HG03575 (cell line): Measurements from ENCODE around the gene CDK6.

Experiments
- ATAC-seq: cut with Tn5 transposase; IDR thresholded peaks from one replicate; pipeline ENCODE4 v1.9.1; 2021; ENCODE audit not compliant: unreplicated experiment, insufficient number of reproducible peaks, low FRiP score; ENCODE audit errors: extremely low read depth

Gene CDK6

DNA sequence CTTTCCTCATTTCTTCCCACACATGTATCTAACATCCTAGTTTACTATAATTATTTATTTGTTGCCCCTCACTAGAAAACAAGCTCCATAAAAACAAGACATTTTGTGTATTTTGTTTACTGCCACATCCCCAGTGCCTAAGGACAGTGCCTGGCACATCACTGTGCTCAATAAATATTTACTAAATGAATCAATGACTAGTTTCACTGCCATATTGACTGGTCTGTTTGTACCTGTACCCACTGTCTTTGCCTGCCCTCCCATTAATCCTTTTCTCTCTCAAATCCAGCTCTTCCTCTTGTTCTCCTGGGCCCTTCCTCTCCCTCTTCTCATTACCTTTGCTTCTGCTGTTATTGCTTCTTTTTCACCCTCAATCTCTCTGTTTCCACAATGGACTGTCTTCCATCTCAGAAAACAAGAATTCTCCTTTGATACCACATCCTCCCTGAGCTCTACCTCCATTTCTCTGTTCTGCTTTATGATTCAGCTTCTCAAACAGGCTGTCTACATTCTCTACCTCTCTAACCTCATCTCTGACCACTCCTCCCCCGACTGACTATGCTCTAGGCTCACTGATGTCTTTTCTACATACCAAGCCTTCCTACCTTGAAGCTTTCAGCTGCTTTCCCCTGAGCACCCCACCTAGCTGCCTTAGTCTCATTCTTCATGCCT lies 237.9 kb downstream of the CDK6 start:
- ATAC-seq, result no peak

DNA sequence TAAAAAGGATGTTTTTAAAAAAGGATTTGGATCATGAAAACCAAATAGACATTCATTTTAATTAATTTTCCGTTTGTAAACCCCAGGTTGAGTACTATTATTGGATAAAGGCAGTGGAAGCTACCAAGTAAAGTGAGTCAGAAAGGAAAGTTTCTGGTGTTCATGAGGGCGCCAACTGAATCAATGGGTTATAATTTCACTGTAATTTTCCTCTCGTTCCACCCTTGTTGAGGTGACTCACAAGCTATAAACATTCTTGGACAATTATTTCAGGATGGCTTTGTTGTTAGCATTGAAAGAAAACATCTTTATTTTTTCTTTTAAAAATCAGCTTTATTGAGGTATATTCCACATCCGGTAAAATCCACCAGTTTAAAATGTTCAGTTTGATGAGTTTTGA lies 241.1 kb downstream of the CDK6 start:
- no peak for ATAC-seq

DNA sequence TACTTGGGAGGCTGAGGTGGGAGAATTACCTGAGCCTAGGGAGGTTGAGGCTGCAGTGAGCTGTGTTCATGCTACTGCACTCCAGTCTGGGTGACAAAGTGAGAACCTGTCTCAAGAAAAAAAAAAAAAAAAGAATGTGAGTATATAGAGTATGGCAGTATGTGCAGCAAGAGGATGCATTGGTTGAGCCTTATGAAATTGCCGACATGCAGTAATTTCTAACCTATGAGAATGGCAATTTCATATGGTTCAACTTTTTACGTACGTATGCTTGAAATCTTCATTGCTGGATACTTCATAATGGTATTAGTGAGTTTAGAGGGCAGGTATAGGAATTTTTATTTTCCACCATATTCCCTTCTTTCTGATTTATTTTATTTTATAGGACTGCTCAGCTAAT lies 241.6 kb downstream of the CDK6 start:
- ATAC-seq, result no peak

DNA sequence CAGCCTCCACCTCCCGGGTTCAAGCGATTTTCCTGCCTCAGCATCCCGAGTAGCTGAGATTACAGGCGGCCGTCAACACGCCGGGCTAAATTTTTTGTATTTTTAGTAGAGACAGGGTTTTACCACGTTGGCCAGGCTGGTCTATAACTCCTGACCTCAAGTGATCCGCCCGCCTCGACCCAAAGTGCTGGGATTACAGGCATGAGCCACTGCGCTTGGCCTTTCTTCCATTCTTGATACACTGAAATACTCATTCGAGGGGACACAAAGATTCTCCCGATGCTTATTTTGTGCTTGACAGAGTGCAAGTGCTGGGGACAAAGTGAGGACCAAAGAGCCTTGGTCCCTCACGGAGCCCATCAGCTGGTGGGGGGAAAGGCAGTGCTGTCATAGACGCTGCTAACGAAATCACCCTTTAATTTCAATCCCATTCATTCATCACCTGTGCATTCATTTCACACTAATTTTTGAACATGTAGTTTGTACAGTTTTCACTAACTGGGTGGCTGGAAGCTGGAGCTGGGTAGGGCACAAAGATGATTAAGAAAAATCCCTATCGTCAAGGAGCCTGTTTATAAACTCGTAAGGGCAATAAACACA lies 245.6 kb downstream of the CDK6 start:
- no peak for ATAC-seq

DNA sequence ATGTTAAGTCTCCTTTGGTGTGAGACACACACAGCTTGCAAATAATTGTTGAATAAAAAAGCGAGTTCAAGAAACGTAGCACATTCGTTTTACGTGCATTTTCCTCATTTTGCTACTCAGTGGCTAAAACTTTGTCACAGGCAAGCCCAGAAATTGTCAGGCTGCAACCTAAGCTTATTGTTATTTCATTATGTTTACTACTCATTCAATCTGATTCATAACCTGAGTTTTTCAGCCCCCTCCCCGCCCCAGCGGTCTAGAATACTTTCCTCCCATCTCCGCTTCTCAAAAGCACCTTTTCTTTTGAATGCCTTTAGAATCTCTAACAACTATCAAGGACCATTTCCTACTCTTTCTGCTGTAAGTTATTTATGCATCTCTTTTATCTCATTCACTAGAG lies 247.3 kb downstream of the CDK6 start:
- no peak for ATAC-seq

DNA sequence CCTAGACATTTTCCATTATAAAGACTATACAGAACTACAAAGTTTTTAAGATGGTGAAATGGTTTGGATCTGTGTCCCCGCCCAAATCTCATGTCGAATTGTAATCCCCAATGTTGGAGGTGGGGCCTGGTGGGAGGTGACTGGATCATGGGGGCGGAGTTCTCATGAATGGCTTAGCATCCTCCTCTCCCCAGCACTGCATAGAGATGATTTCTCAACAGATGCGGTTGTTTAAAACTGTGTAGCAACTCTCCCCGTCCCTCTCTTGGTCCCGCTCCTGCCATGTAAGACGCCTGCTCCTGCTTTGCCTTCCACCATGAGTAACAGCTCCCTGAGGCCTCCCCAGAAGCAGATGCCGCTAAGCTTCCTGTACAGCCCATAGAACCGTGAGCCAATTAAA lies 247.8 kb downstream of the CDK6 start:
- ATAC-seq, result no peak

DNA sequence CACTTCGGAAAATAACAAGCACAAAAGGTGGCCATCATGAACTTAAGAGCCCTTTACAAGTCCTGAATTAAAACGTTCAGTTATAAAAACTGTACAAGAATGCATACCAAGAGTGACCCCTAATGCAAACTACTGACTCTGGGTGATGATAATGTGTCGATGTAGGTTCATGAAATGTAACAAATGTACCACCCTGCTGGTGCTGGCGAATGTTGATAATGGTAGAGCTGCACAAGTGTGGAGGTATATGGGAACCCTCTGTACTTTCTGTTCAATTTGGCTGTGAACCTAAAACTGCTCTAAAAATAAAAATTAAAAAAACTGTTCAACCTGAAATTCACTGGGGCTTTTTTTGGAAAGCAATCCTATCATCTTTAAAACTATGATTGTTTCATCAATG lies 249.5 kb downstream of the CDK6 start:
- ATAC-seq, result no peak

DNA sequence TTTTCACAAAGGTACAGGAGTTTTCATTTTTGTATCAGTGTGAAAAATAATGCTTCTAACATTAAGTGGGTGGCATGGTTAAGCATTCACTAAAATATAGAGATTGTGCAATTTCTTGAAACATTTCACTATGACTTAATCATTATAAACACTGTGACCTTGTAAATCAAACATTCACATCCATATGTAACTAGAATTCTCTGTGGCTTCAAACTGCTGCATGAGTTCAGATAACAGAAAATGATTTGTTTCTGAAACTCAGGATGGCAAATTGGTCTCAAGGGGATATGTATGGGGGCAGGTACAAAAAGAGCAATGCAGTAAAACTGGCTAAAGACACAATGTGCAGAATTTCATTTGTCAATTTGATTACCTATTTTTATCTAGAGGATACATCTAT lies 250.0 kb downstream of the CDK6 start:
- ATAC-seq, result no peak

DNA sequence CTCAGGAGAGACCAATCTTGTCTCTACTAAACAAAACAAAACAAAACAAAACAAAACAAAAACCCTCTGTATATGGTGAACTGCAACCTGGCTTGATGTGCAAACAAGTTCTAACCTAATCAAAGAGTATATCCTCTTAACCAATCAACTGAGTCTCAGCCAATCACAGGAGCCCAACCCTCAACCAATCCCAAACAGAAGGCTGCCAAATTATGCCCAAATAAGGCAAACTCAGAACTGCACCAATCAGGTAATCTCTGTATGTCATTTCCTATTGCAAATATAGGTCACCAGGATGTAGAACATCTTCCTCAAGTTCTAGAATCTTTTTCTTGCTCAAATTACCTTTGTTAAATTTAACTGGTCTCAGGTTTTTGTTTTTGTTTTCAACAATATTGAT lies 251.4 kb downstream of the CDK6 start:
- ATAC-seq, result no peak

DNA sequence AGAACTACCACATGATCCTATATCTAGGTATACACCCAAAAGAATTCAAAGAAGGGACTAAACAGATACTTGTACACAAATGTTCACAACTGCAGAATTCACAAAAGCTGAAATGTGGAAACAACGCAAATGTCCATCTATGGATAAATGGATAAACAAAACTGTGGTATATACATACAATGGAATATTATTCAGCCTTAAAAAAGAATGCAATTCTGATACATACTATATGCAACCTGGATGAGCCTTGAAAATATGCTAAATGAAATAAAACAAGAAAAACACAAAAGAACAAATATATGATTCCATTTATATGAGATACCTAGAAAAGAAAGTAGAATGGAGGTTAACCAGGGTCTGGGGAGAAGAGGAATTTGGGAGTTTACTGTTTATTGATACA lies 253.4 kb downstream of the CDK6 start:
- no peak for ATAC-seq

DNA sequence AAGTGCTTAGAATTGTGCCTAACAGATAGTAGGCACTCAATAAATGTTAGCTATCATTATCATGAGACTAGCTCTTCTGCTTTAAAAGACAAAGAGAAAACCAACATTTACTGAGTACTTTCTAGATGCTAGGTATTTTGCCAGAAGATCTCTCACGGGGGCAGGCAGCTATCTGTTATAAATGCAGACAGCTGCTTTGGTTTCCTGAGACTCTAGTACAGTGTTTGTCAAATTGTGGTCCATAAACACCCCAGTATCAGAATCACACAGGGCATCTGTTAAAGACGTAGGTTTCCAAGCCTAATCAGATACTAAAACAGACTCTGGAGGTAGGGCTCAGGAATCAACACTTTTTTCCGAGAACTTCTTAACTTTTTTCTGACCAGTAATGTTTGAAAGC lies 260.1 kb downstream of the CDK6 start:
- ATAC-seq, result no peak

DNA sequence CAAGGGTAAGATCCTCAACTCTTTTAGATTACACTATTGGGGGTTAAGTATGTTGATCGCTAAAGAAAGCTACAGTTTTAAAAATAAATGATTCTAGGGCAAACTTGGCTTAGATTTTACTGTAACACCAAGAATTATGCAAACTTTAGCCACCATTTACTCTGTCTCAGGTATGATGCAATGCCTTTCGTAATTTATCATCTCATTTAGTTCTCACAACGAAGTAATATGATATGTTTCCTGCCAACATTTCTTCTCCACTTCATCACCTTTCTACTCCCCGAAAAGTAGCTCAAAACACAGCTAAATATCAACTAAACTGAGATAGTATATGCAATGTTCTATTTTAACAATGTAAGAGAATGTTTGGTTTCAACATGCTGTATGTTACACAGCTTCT lies 267.2 kb downstream of the CDK6 start:
- no peak for ATAC-seq

DNA sequence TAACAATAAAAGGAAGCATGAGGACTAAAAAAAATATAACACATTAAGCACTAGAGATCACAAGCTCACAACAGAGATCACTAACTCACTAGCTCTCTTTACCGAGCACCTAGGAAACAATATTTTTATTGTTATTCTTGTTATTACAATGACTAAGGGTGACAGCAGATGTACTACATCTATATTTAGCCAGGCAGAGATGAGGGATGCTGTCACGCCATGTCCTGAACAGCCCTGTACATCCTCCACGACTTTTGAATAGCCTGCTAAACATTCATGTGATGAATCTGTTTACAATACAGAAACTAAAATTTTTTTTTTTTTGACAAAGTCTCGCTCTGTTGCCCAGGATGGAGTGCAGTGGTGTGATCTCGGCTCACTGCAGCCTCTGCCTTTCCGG lies 268.9 kb downstream of the CDK6 start:
- ATAC-seq, result no peak

DNA sequence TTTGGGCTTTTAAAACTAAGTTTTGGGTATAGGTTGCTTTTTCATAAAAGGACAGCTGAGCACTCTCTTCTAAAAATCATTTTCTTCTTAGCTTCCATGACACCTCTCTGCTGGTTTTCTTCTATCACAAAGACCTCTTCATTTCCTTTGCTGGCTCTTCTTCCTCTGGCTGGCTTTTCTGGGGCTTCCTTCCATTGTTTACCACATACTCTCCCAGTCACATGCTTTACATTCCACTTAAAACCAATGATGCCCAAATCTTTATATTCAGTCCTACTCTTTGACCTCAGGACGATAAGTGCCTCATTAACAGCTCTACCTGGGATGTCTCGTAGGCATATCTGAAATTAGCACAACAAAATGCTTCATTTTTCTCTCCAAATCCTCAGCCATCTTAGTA lies 273.0 kb downstream of the CDK6 start:
- no peak for ATAC-seq

DNA sequence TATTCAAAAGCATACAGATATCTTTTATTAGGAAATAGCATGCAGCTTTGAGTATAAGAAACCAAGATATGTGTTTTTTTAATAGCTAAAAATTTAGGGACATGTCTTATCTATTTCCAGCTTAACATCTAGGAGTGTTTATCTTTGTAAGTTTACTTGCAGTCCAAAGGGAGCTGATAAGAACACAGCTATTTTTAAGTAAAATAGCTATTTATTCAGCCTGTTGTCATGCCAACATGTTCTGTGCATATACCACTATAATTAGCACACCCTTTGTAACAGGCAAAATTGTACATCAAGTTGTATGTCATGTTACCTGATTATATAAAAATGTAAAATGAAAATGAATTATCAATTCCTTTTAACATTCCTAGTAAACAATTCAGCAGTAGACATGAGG lies 275.8 kb downstream of the CDK6 start:
- ATAC-seq, result no peak

DNA sequence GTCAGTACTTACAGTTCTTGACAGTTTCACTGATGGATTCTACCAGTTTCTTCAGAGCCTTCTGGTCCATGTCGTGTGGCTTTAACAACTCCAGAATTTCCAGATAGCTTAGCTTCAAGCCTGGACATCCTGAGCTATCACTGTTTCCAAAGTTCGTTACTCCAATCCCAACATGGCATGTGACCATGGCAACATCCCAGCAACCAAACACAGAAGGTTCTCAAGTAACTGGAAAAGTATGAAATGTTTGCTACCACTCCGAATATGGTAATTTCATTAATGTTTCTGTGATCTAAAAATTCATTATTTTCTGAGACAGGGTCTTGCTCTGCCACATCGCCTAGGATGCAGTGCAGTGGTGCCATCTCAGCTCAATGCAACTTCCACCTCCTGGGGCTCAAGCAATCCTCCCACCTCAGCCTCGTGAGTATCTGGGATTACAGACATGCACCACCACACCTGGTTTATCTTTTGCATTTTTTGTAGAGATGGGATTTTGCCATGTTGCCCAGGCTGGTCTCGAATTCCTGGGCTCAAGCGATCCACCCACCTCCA lies 278.5 kb downstream of the CDK6 start:
- no peak for ATAC-seq

DNA sequence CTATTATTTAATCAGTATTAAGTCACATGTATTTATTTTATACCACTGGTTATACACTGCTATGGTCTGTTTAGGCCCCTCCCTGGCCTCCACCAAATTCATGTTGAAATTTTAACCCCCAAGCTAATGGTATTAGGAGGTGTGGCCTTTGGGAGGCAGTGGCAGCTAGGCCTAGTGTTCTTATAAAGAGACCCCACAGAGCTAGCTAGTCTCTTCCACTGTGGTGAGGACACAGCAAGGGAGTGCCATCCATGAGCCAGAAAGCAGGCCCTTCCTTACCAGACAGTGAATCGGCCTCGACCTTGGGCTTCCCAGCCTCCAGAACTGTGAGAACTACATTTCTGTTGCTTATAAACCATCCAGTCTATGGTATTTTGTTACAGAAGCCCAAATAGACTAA lies 279.1 kb downstream of the CDK6 start:
- ATAC-seq, result no peak
